ENCODE measurements around the gene TIGD6.
A peak's percentile ranks its signal among the peaks of the same experiment; 100 is the strongest.

Gene TIGD6

GRCh38 chr5:150023136-150023535 is 22.7 kb upstream of the TIGD6 start:
- H3K4me1 Mint-ChIP-seq, result peaks cover 13% of the 10 kb centered on the region

GRCh38 chr5:150022681-150023080 is 22.2 kb upstream of the TIGD6 start:
- H3K27me3 Mint-ChIP-seq, result no peaks in the 10 kb centered on the region
- H3K36me3 Mint-ChIP-seq, result peaks cover 28% of the 10 kb centered on the region

More at GRCh38 chr5:150023136-150023535, 22.7 kb upstream of the TIGD6 start:
- no peaks in the 10 kb centered on the region for H3K27me3 Mint-ChIP-seq
- H3K4me3 Mint-ChIP-seq, result no peak overlapping the region
- H3K9me3 Mint-ChIP-seq, result no peaks in the 10 kb centered on the region
- H3K27ac Mint-ChIP-seq, result no peak overlapping the region
- peaks cover 31% of the 10 kb centered on the region for H3K36me3 Mint-ChIP-seq

DNA sequence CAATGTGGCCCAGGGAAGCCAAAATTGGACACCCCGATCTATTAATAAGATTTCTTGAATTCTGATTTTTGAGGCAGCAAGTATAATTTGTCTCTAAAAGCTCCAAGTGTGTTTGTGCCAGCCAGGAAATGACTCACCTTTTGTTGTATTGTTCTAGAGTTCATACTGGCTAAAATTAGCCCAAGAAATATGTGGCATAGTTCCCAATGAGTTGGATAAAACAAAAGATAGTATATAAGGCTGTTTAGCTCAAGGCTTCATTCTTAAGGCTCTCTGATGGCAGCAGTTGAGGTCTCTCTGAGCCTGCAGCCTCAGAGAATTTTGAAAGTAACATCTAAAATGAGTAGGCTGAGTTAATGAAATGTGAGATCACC is 21.7 kb upstream of the TIGD6 start:
- no peaks in the 10 kb centered on the region for H3K27me3 Mint-ChIP-seq
- peaks cover 32% of the 10 kb centered on the region for H3K36me3 Mint-ChIP-seq
- H3K9me3 Mint-ChIP-seq, result no peaks in the 10 kb centered on the region
- peak overlapping the region; percentile 35 for H3K27ac Mint-ChIP-seq
- H3K4me1 Mint-ChIP-seq, result peaks cover 13% of the 10 kb centered on the region
- H3K4me3 Mint-ChIP-seq, result no peak overlapping the region

More at GRCh38 chr5:150022681-150023080, 22.2 kb upstream of the TIGD6 start:
- Mint-ChIP-seq H3K4me1 (peaks cover 13% of the 10 kb centered on the region), H3K9me3 (no peaks in the 10 kb centered on the region), H3K4me3 (no peak overlapping the region), H3K27ac (no peak overlapping the region)

GRCh38 chr5:150021491-150022157 is 21.2 kb upstream of the TIGD6 start:
- Mint-ChIP-seq H3K9me3 (no peaks in the 10 kb centered on the region), H3K27me3 (no peaks in the 10 kb centered on the region), H3K4me3 (no peak overlapping the region), H3K4me1 (peaks cover 13% of the 10 kb centered on the region), H3K36me3 (peaks cover 33% of the 10 kb centered on the region), H3K27ac (peak overlapping the region; percentile 35)

DNA sequence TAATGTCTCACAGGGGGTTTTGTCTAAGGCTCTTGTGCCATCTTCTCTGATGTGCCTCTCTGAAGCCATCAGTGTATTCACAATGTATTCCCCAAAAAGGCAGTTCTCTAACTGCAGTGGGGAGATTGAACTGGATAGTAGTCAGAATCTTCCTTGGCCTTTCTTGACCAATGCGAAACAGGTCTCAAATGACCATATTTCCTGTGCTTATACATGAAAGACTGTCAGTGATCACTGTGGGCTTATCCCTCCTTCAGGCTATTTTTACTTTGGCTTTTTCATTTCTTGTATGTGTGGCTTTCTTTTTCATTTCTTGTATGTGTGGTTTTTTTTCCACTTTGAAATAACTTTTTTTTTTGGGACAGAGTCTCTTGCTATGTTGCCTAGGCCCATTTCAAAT is 19.8 kb upstream of the TIGD6 start:
- Mint-ChIP-seq H3K36me3 (peaks cover 42% of the 10 kb centered on the region), H3K27me3 (no peaks in the 10 kb centered on the region), H3K27ac (no peak overlapping the region)

GRCh38 chr5:150017226-150018005 is 17.0 kb upstream of the TIGD6 start:
- no peak overlapping the region for H3K4me3 Mint-ChIP-seq
- H3K4me1 Mint-ChIP-seq, result peaks cover 13% of the 10 kb centered on the region
- H3K36me3 Mint-ChIP-seq, result peaks cover 56% of the 10 kb centered on the region
- no peaks in the 10 kb centered on the region for H3K9me3 Mint-ChIP-seq
- no peaks in the 10 kb centered on the region for H3K27me3 Mint-ChIP-seq
- H3K27ac Mint-ChIP-seq, result peak overlapping the region; percentile 41

More for the DNA sequence above, 19.8 kb upstream of the TIGD6 start:
- H3K4me1 Mint-ChIP-seq, result peaks cover 13% of the 10 kb centered on the region
- no peak overlapping the region for H3K4me3 Mint-ChIP-seq
- H3K9me3 Mint-ChIP-seq, result no peaks in the 10 kb centered on the region

DNA sequence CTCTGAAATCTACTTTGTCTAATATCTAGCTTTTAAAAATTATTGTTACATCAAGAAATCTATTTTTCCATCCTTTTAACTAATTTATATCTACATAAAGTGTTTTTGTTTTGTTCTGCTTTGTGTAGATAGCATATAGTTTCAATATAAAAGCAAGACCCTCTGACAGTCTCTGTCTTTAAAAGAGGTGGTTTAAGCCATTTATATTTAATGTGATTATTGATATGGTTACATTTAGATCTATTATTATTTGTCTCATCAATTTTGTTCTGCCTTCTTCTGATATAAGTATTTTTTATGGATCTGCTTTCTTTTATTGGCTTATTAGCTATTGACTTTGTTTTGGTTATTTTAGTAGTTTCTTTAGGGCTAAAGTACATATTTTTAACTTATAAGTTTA is 16.1 kb upstream of the TIGD6 start:
- no peaks in the 10 kb centered on the region for H3K9me3 Mint-ChIP-seq
- peaks cover 53% of the 10 kb centered on the region for H3K36me3 Mint-ChIP-seq
- no peak overlapping the region for H3K4me3 Mint-ChIP-seq
- peaks cover 5% of the 10 kb centered on the region for H3K4me1 Mint-ChIP-seq
- H3K27ac Mint-ChIP-seq, result no peak overlapping the region
- H3K27me3 Mint-ChIP-seq, result no peaks in the 10 kb centered on the region

- Mint-ChIP-seq H3K4me1 (peaks cover 4% of the 10 kb centered on the region), H3K27ac (no peak overlapping the region), H3K4me3 (no peak overlapping the region), H3K36me3 (peaks cover 56% of the 10 kb centered on the region), H3K9me3 (no peaks in the 10 kb centered on the region), H3K27me3 (no peaks in the 10 kb centered on the region)
Observed at GRCh38 chr5:150015415-150015814, 15.0 kb upstream of the TIGD6 start.

- H3K9me3 Mint-ChIP-seq, result no peaks in the 10 kb centered on the region
- no peak overlapping the region for H3K27ac Mint-ChIP-seq
- H3K4me1 Mint-ChIP-seq, result peaks cover 10% of the 10 kb centered on the region
- no peak overlapping the region for H3K4me3 Mint-ChIP-seq
- H3K36me3 Mint-ChIP-seq, result peaks cover 53% of the 10 kb centered on the region
- H3K27me3 Mint-ChIP-seq, result no peaks in the 10 kb centered on the region
Observed at GRCh38 chr5:150014456-150014855, 14.0 kb upstream of the TIGD6 start.

DNA sequence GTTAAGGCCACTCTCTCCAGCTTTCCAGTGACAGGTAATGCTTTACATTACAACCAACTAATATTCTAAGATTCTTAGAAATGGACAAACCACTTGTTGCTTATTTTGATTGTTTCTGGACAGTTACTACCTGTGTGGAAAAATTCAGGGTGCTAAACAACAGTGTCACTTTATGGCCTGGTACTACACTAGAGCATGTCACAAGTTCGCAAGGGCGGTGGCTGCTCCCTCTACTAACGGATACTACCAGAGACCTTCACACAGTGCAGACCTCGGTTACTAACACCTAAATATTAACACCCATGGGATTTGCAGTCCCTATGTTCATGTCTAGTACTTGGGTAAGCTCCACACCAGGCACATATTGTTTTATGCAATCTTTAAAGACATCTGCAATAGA is 13.5 kb upstream of the TIGD6 start:
- H3K27me3 Mint-ChIP-seq, result no peaks in the 10 kb centered on the region
- no peak overlapping the region for H3K4me3 Mint-ChIP-seq
- H3K36me3 Mint-ChIP-seq, result peaks cover 48% of the 10 kb centered on the region
- no peak overlapping the region for H3K27ac Mint-ChIP-seq
- peaks cover 9% of the 10 kb centered on the region for H3K4me1 Mint-ChIP-seq
- no peaks in the 10 kb centered on the region for H3K9me3 Mint-ChIP-seq

GRCh38 chr5:150009671-150010387 is 9.4 kb upstream of the TIGD6 start:
- peaks cover 37% of the 10 kb centered on the region for H3K4me1 Mint-ChIP-seq
- H3K27me3 Mint-ChIP-seq, result no peaks in the 10 kb centered on the region
- H3K9me3 Mint-ChIP-seq, result no peaks in the 10 kb centered on the region
- no peak overlapping the region for H3K27ac Mint-ChIP-seq
- no peak overlapping the region for H3K4me3 Mint-ChIP-seq
- H3K36me3 Mint-ChIP-seq, result peaks cover 31% of the 10 kb centered on the region

- Mint-ChIP-seq H3K4me1 (peaks cover 57% of the 10 kb centered on the region), H3K9me3 (no peaks in the 10 kb centered on the region), H3K36me3 (peaks cover 17% of the 10 kb centered on the region), H3K27me3 (no peaks in the 10 kb centered on the region), H3K4me3 (no peak overlapping the region), H3K27ac (no peak overlapping the region)
Observed at GRCh38 chr5:150007050-150007449, 6.6 kb upstream of the TIGD6 start.

DNA sequence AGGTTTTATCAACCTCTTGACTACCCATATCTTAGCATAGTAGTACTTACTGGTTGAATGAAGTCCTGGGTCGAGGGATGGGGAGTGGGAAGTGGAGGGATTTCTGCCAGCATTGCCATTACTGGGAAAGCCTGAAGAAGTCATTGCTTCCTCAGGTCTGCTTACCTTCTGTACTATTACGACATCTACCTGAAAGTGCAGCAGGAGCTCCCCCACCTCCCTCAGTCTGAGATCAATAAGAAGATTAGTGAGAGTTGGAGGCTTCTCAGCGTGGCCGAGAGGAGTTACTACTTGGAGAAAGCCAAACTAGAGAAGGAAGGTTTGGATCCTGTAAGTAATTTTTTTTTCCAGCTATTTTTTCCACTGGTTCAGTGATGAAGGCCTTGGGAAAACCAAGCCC is 5.9 kb upstream of the TIGD6 start:
- Mint-ChIP-seq H3K4me1 (peaks cover 62% of the 10 kb centered on the region), H3K27me3 (no peaks in the 10 kb centered on the region), H3K36me3 (peaks cover 21% of the 10 kb centered on the region), H3K4me3 (no peak overlapping the region), H3K27ac (no peak overlapping the region), H3K9me3 (no peaks in the 10 kb centered on the region)

DNA sequence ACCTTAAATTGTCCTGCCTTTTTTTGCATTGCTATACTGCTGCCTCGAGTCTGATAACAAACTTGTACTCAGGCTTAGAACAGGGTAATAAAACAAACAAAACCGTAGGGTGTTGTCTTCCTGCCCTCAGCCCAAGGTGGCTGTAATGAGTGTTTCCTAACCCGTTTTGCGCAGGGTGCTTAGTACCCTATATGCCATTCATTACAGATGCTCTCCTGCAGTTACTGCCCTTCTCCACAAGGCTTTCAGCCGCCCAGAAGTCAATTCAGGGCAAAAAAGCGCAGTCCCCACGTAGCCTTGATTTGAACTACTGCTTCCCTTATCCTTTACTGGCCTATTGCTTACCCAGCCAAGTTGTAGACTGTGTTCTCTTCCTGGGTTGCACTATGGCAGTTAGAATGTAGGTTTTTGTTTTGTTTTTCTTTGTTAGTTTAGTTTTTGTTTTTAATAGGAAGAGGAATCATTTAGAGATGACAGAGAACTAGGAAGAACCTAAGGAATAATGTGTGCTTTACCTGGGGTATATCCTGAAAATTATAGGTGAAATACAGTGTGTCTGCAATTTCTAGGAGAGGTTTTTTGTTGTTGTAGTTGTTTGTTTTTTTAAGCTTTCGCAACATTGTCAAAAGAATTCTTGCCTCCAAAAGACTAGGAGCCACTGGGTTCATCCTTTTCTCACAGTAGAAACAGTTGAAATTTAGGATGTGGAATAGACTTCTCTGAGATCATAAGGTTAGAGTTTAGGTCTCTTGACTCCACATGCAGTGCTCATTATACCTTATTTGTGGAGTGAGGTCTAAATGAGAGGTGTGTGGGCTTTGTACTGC is 1.4 kb upstream of the TIGD6 start:
- Mint-ChIP-seq H3K27ac (peak overlapping the region; percentile 93), H3K4me3 (peak overlapping the region; percentile 98), H3K9me3 (no peaks in the 10 kb centered on the region), H3K27me3 (no peaks in the 10 kb centered on the region), H3K4me1 (peaks cover 57% of the 10 kb centered on the region), H3K36me3 (peaks cover 18% of the 10 kb centered on the region)

- Mint-ChIP-seq H3K9me3 (no peaks in the 10 kb centered on the region), H3K4me1 (peaks cover 51% of the 10 kb centered on the region), H3K4me3 (peak overlapping the region; percentile 98), H3K36me3 (peaks cover 16% of the 10 kb centered on the region), H3K27me3 (no peaks in the 10 kb centered on the region), H3K27ac (peak overlapping the region; percentile 93)
Observed at GRCh38 chr5:150000990-150001659, 671 bp upstream of the TIGD6 start.

Data from activated naive CD4-positive, alpha-beta T cell treated with anti-CD3 and anti-CD28 coated beads, Interleukin-2, amount 50 U/mL, for 24 hours (primary cell).